Vagina (tissue), 2 donors: ENCODE measurements around the gene CPLANE1. TPM values are rescaled to one million over a fixed set of nuclear protein-coding genes. Genes with fewer than 3 reads are reported as not detected.

Experiments
- DNase-seq, 2 donors: peaks; one replicate each; pipeline ENCODE4 v3.0.0-alpha.2; 2017; ENCODE audit errors: extremely low spot score in 2 of 2
- H3K27ac ChIP-seq: fragments of 200-600 bp; sonication (generic); one replicate; pipeline ENCODE4 v1.5.1; 2019
- H3K27me3 ChIP-seq: fragments of 200-600 bp; sonication (generic); one replicate; pipeline ENCODE4 v1.5.1; 2019
- H3K36me3 ChIP-seq, 2 donors: fragments of 200-600 bp; sonication (generic); one replicate each; pipeline ENCODE4 v1.5.1; 2017 to 2019
- H3K4me1 ChIP-seq: fragments of 200-600 bp; sonication (generic); one replicate; pipeline ENCODE4 v1.5.1; 2019
- H3K4me3 ChIP-seq, 2 donors: fragments of 200-600 bp; sonication (generic); 1 replicate in 1 of 2; 2 replicates in 1 of 2; pipeline ENCODE4 v1.5.1; 2016 to 2019
- H3K9me3 ChIP-seq: fragments of 200-600 bp; sonication (generic); one replicate; pipeline ENCODE4 v1.5.1; 2019
- POLR2A ChIP-seq, 2 donors: fragments of 450-650 bp; IDR thresholded peaks; one replicate each; pipeline ENCODE4 v1.6.1; 2017; ENCODE audit warnings: antibody characterized with exemption in 2 of 2, mild to moderate bottlenecking in 2 of 2, moderate library complexity in 2 of 2
- POLR2AphosphoS5 ChIP-seq, 2 donors: sonication (generic); formaldehyde crosslinking; IDR thresholded peaks; one replicate each; pipeline ENCODE4 v1.9.0; 2017; ENCODE audit warnings: antibody characterized with exemption in 2 of 2, mild to moderate bottlenecking in 2 of 2, low read depth in 1 of 2; ENCODE audit not compliant: insufficient read depth in 1 of 2
- intact Hi-C: fragments of 100-400 bp; cut with DNase I; formaldehyde crosslinking; loops from one replicate; pipeline ENCODE4 v1.15.1; 2023
- total RNA-seq: library from RNA; depleted of rRNA; stranded (reverse); fragments of >200 nt; gene quantifications from one replicate; pipeline ENCODE4 v1.2.3, GENCODE V29; 2016
- TF ChIP-seq, protein P1 (sequence below), 3 experiments: fragments of 450-650 bp in 2 of 3; fragments of 200-600 bp in 1 of 3; sonication (generic) in 1 of 3; IDR thresholded peaks; one replicate each; pipeline ENCODE4 v1.5.1; 2017 to 2019; ENCODE audit warnings: antibody characterized with exemption in 3 of 3, mild to moderate bottlenecking in 2 of 3, moderate library complexity in 2 of 3

CPLANE1 gene
- total RNA-seq, 1 donor from 2014 or later: 26.5 TPM

GRCh38 chr5:37174928-37175327, 74.2 kb downstream of the CPLANE1 start:
- H3K4me1 ChIP-seq: no peaks in the 10 kb centered on the region
- peaks cover 0 to 75% of the 10 kb centered on the region in 2 donors for H3K36me3 ChIP-seq

DNA sequence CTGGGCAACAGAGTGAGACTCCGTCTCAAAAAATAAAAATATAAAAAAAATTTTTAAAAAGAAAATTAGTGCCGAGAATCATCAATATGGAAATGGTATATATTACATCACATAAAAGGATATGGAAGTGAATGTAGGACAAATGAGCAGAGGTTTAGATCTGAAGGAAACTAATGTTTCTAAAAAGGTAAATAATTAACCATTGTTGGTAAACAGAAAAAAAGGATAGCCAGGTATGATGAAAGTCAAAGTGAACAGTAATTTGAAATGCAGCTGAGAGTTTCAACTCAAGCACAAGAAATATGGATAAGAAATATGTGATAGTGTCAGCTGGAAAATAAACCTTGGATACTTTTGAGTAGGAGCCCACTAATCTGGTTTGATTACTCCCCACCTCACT, 76.2 kb downstream of the CPLANE1 start:
- DNase-seq: no peak
- Histone ChIP-seq H3K27me3 (no peaks in the 10 kb centered on the region), H3K27ac (no peak overlapping the region), H3K9me3 (no peaks in the 10 kb centered on the region), H3K4me3 (no peak overlapping the region), H3K4me1 (no peaks in the 10 kb centered on the region), H3K36me3 (peaks cover 0 to 78% of the 10 kb centered on the region in 2 donors)
- TF ChIP-seq POLR2A (IDR thresholded peaks at IDR 0.05): no peak
- intact Hi-C loops: no loop called here

More at GRCh38 chr5:37174928-37175327, 74.2 kb downstream of the CPLANE1 start:
- TF ChIP-seq POLR2A (IDR thresholded peaks at IDR 0.05) (no peak), POLR2AphosphoS5 (IDR thresholded peaks at IDR 0.05; ENCODE audit: insufficient read depth in 1 of 2, low read depth in 1 of 2) (no peak)
- TF ChIP-seq, protein P1, sequence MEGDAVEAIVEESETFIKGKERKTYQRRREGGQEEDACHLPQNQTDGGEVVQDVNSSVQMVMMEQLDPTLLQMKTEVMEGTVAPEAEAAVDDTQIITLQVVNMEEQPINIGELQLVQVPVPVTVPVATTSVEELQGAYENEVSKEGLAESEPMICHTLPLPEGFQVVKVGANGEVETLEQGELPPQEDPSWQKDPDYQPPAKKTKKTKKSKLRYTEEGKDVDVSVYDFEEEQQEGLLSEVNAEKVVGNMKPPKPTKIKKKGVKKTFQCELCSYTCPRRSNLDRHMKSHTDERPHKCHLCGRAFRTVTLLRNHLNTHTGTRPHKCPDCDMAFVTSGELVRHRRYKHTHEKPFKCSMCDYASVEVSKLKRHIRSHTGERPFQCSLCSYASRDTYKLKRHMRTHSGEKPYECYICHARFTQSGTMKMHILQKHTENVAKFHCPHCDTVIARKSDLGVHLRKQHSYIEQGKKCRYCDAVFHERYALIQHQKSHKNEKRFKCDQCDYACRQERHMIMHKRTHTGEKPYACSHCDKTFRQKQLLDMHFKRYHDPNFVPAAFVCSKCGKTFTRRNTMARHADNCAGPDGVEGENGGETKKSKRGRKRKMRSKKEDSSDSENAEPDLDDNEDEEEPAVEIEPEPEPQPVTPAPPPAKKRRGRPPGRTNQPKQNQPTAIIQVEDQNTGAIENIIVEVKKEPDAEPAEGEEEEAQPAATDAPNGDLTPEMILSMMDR (IDR thresholded peaks at IDR 0.05): no peak
- no peak overlapping the region for H3K27ac ChIP-seq
- H3K27me3 ChIP-seq: no peaks in the 10 kb centered on the region
- intact Hi-C loops: no loop called here
- no peak overlapping the region for H3K4me3 ChIP-seq
- DNase-seq: no peak
- no peaks in the 10 kb centered on the region for H3K9me3 ChIP-seq

DNA sequence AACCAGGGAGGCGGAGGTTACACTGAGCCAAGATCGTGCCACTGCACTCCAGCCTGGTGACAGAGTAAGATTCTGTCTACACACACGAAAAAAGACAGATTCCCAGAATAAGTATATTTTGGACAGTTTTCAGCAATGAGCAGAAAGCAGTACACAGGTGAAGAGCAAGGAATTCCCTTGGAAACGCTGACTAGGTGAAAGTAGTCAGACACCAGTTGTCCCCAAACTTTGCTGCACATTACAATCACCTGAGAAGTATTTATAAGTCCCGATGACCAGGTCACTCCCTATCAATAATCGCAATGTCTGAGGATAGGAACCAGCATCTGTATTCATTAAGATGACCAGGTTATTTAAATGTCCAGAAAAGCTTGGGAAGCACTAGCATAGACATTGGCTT, 78.3 kb downstream of the CPLANE1 start:
- H3K4me1 ChIP-seq: no peaks in the 10 kb centered on the region
- no peak for DNase-seq
- H3K4me3 ChIP-seq: no peak overlapping the region
- H3K36me3 ChIP-seq: peaks cover 0 to 59% of the 10 kb centered on the region in 2 donors
- TF ChIP-seq, protein P1 (IDR thresholded peaks at IDR 0.05): no peak
- no peak for TF ChIP-seq POLR2AphosphoS5 (IDR thresholded peaks at IDR 0.05; ENCODE audit: insufficient read depth in 1 of 2, low read depth in 1 of 2)
- no peak for TF ChIP-seq POLR2A (IDR thresholded peaks at IDR 0.05)
- intact Hi-C loops: no loop called here
- H3K27me3 ChIP-seq: no peaks in the 10 kb centered on the region
- H3K27ac ChIP-seq: no peak overlapping the region
- H3K9me3 ChIP-seq: no peaks in the 10 kb centered on the region

GRCh38 chr5:37166197-37166596, 83.0 kb downstream of the CPLANE1 start:
- H3K27ac ChIP-seq: no peak overlapping the region
- no peaks in the 10 kb centered on the region for H3K27me3 ChIP-seq
- intact Hi-C loops: no loop called here
- H3K9me3 ChIP-seq: no peaks in the 10 kb centered on the region
- no peak for TF ChIP-seq POLR2AphosphoS5 (IDR thresholded peaks at IDR 0.05; ENCODE audit: insufficient read depth in 1 of 2, low read depth in 1 of 2)
- TF ChIP-seq, protein P1 (IDR thresholded peaks at IDR 0.05): no peak
- TF ChIP-seq POLR2A (IDR thresholded peaks at IDR 0.05): no peak
- peaks cover 0 to 30% of the 10 kb centered on the region in 2 donors for H3K36me3 ChIP-seq
- no peak for DNase-seq
- no peaks in the 10 kb centered on the region for H3K4me1 ChIP-seq
- no peak overlapping the region for H3K4me3 ChIP-seq

DNA sequence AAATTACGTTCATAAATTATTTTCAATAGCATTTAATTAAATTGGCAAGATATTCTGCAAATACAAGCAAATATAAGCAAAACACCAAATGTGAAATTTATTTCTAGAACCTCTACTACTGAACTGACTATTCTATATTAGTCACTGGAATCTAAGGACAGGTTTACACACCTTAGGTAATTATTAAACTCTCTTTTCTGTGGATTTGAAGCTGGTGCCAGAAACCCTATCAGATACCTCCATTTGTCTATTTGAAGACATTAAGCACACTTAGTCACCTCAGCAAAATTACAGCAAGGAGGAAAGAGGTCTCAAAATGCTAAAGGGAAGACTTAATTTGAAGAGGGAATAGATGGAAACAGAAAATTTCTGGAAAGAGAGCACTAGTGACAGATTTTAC, 83.4 kb downstream of the CPLANE1 start:
- Histone ChIP-seq H3K9me3 (no peaks in the 10 kb centered on the region), H3K36me3 (peaks cover 0 to 26% of the 10 kb centered on the region in 2 donors), H3K27ac (no peak overlapping the region), H3K27me3 (no peaks in the 10 kb centered on the region), H3K4me1 (no peaks in the 10 kb centered on the region), H3K4me3 (no peak overlapping the region)
- DNase-seq: no peak
- intact Hi-C loops: no loop called here
- TF ChIP-seq, protein P1 (IDR thresholded peaks at IDR 0.05): no peak
- TF ChIP-seq POLR2A (IDR thresholded peaks at IDR 0.05) (no peak), POLR2AphosphoS5 (IDR thresholded peaks at IDR 0.05; ENCODE audit: insufficient read depth in 1 of 2, low read depth in 1 of 2) (no peak)
